Measurements from ENCODE around the gene LRRC74B.
"Not testable (repeated sequence)": the region's sequence is repeated elsewhere in the genome, so short reads cannot be mapped to it uniquely, and the experiment has no call there.

GRCh38 chr22:21093555-21094137 is 47.9 kb downstream of the LRRC74B start:
- TF ChIP-seq, protein P1, sequence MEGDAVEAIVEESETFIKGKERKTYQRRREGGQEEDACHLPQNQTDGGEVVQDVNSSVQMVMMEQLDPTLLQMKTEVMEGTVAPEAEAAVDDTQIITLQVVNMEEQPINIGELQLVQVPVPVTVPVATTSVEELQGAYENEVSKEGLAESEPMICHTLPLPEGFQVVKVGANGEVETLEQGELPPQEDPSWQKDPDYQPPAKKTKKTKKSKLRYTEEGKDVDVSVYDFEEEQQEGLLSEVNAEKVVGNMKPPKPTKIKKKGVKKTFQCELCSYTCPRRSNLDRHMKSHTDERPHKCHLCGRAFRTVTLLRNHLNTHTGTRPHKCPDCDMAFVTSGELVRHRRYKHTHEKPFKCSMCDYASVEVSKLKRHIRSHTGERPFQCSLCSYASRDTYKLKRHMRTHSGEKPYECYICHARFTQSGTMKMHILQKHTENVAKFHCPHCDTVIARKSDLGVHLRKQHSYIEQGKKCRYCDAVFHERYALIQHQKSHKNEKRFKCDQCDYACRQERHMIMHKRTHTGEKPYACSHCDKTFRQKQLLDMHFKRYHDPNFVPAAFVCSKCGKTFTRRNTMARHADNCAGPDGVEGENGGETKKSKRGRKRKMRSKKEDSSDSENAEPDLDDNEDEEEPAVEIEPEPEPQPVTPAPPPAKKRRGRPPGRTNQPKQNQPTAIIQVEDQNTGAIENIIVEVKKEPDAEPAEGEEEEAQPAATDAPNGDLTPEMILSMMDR (conservative IDR thresholded peaks at IDR 0.05; ENCODE audit: low read depth, low read length), result not testable (repeated sequence)
- not testable (repeated sequence) for TF ChIP-seq POLR2A (IDR thresholded peaks at IDR 0.05; ENCODE audit: low read depth, low read length); MAZ (IDR thresholded peaks at IDR 0.05; ENCODE audit: borderline replicate concordance, low read depth, low read length); MXI1 (IDR thresholded peaks at IDR 0.05; ENCODE audit: borderline replicate concordance, low read depth, low read length); CEBPB (IDR thresholded peaks at IDR 0.05; ENCODE audit: low read depth, low read length); RCOR1 (IDR thresholded peaks at IDR 0.05; ENCODE audit: insufficient replicate concordance, low read length); SMC3 (IDR thresholded peaks at IDR 0.05; ENCODE audit: low read depth, low read length)

All from IMR-90 (cell line).